ENCODE data around the gene PON2.

DNA sequence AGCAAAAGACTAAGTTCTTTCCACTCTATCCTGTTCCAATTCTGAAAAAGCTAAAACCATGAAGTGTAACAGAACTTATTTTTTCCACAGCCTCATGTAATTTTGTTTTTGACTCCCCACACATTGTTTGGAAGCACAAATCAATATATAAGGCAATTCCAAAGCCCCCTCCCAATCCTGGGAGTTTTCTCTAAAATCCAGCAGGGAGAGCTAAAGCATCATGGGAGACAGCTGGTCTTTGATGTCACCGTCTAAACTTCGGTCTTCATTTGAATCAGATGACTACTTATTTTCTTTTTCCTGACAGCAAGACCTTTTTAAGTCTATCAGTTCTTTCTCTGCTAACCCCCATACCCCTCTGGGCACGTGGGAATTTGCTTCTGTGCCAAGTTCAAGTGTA is 77.2 kb downstream of the PON2 start:
- TF ChIP-seq ZNF174 (tag by site-specific recombination; IDR thresholded peaks at IDR 0.05) (no peak), ZNF146 (tag by site-specific recombination; IDR thresholded peaks at IDR 0.05) (no peak), ZNF785 (tag by site-specific recombination; IDR thresholded peaks at IDR 0.05) (no peak), ZNF133 (tag by site-specific recombination; IDR thresholded peaks at IDR 0.05) (no peak), ZNF654 (tag by site-specific recombination; IDR thresholded peaks at IDR 0.05; ENCODE audit: low read depth) (no peak), MZF1 (tag by site-specific recombination; IDR thresholded peaks at IDR 0.05; ENCODE audit: borderline replicate concordance) (no peak), KLF16 (tag by site-specific recombination; IDR thresholded peaks at IDR 0.05) (no peak), ZNF121 (tag by site-specific recombination; IDR thresholded peaks at IDR 0.05) (no peak)
- TF ChIP-seq, protein P1, sequence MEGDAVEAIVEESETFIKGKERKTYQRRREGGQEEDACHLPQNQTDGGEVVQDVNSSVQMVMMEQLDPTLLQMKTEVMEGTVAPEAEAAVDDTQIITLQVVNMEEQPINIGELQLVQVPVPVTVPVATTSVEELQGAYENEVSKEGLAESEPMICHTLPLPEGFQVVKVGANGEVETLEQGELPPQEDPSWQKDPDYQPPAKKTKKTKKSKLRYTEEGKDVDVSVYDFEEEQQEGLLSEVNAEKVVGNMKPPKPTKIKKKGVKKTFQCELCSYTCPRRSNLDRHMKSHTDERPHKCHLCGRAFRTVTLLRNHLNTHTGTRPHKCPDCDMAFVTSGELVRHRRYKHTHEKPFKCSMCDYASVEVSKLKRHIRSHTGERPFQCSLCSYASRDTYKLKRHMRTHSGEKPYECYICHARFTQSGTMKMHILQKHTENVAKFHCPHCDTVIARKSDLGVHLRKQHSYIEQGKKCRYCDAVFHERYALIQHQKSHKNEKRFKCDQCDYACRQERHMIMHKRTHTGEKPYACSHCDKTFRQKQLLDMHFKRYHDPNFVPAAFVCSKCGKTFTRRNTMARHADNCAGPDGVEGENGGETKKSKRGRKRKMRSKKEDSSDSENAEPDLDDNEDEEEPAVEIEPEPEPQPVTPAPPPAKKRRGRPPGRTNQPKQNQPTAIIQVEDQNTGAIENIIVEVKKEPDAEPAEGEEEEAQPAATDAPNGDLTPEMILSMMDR (tag by site-specific recombination; IDR thresholded peaks at IDR 0.05), result no peak
- TF ChIP-seq, protein P2, sequence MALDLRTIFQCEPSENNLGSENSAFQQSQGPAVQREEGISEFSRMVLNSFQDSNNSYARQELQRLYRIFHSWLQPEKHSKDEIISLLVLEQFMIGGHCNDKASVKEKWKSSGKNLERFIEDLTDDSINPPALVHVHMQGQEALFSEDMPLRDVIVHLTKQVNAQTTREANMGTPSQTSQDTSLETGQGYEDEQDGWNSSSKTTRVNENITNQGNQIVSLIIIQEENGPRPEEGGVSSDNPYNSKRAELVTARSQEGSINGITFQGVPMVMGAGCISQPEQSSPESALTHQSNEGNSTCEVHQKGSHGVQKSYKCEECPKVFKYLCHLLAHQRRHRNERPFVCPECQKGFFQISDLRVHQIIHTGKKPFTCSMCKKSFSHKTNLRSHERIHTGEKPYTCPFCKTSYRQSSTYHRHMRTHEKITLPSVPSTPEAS (tag by site-specific recombination; IDR thresholded peaks at IDR 0.05), result no peak
- TF ChIP-seq, protein P3, sequence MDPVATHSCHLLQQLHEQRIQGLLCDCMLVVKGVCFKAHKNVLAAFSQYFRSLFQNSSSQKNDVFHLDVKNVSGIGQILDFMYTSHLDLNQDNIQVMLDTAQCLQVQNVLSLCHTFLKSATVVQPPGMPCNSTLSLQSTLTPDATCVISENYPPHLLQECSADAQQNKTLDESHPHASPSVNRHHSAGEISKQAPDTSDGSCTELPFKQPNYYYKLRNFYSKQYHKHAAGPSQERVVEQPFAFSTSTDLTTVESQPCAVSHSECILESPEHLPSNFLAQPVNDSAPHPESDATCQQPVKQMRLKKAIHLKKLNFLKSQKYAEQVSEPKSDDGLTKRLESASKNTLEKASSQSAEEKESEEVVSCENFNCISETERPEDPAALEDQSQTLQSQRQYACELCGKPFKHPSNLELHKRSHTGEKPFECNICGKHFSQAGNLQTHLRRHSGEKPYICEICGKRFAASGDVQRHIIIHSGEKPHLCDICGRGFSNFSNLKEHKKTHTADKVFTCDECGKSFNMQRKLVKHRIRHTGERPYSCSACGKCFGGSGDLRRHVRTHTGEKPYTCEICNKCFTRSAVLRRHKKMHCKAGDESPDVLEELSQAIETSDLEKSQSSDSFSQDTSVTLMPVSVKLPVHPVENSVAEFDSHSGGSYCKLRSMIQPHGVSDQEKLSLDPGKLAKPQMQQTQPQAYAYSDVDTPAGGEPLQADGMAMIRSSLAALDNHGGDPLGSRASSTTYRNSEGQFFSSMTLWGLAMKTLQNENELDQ (tag by site-specific recombination; IDR thresholded peaks at IDR 0.05; ENCODE audit: low read depth), result no peak
